ENCODE data around the gene RNF128. TPM values are rescaled to one million over a fixed set of nuclear protein-coding genes. Genes with fewer than 3 reads are reported as not detected.

RNF128 gene
- total RNA-seq (2014; rRNA removed; shearing (Covaris generic)): 1.8 TPM in 2 replicates

- DNase-seq (ENCODE audit: low read depth): peak; percentile 60
Measured at GRCh38 chrX:106726485-106727437, at the start of gene RNF128. TSS of gene RNF128 (plus strand) at chrX:106726701. CDS start at chrX:106726914, 213 bp downstream.

- no peak for DNase-seq (ENCODE audit: low read depth)
Measured at GRCh38 chrX:106680716-106681115, 45.8 kb upstream of the RNF128 start.

GRCh38 chrX:106684207-106684606 is 42.3 kb upstream of the RNF128 start:
- no peak for DNase-seq (ENCODE audit: low read depth)

- no peak for DNase-seq (ENCODE audit: low read depth)
Measured at GRCh38 chrX:106692425-106693065, 34.0 kb upstream of the RNF128 start.

- no peak for DNase-seq (ENCODE audit: low read depth)
Measured at GRCh38 chrX:106696502-106696901, 30.0 kb upstream of the RNF128 start.

- DNase-seq (ENCODE audit: low read depth): peak; percentile 11
Measured at GRCh38 chrX:106698693-106699092, 27.8 kb upstream of the RNF128 start.

- no peak for DNase-seq (ENCODE audit: low read depth)
Measured at GRCh38 chrX:106702636-106703035, 23.9 kb upstream of the RNF128 start.

- no peak for DNase-seq (ENCODE audit: low read depth)
Measured at GRCh38 chrX:106706466-106706865, 20.0 kb upstream of the RNF128 start.

- peak; percentile 80 for DNase-seq (ENCODE audit: low read depth)
Measured at GRCh38 chrX:106707771-106708454, 18.6 kb upstream of the RNF128 start.

- DNase-seq (ENCODE audit: low read depth): no peak
Measured at GRCh38 chrX:106710771-106711170, 15.7 kb upstream of the RNF128 start.

- DNase-seq (ENCODE audit: low read depth): no peak
Measured at GRCh38 chrX:106711375-106711774, 15.1 kb upstream of the RNF128 start.

- no peak for DNase-seq (ENCODE audit: low read depth)
Measured at GRCh38 chrX:106716004-106716403, 10.5 kb upstream of the RNF128 start.

- no peak for DNase-seq (ENCODE audit: low read depth)
Measured at GRCh38 chrX:106716463-106716862, 10.0 kb upstream of the RNF128 start.

- no peak for DNase-seq (ENCODE audit: low read depth)
Measured at GRCh38 chrX:106718709-106719108, 7.8 kb upstream of the RNF128 start.

- DNase-seq (ENCODE audit: low read depth): no peak
Measured at GRCh38 chrX:106725931-106726330, 570 bp upstream of the RNF128 start.

- no peak for DNase-seq (ENCODE audit: low read depth)
Measured at GRCh38 chrX:106728337-106728736, 1.8 kb downstream of the RNF128 start.

GRCh38 chrX:106730401-106730800 is 3.9 kb downstream of the RNF128 start:
- DNase-seq (ENCODE audit: low read depth): no peak

GRCh38 chrX:106731590-106731989 is 5.1 kb downstream of the RNF128 start:
- no peak for DNase-seq (ENCODE audit: low read depth)

- no peak for DNase-seq (ENCODE audit: low read depth)
Measured at GRCh38 chrX:106734827-106735226, 8.3 kb downstream of the RNF128 start.

- no peak for DNase-seq (ENCODE audit: low read depth)
Measured at GRCh38 chrX:106740193-106740780, 13.8 kb downstream of the RNF128 start.

- no peak for DNase-seq (ENCODE audit: low read depth)
Measured at GRCh38 chrX:106742193-106742592, 15.7 kb downstream of the RNF128 start.

GRCh38 chrX:106742805-106743204 is 16.3 kb downstream of the RNF128 start:
- DNase-seq (ENCODE audit: low read depth): peak; percentile 11

All from Daoy (cell line).